H9 (cell line): Measurements from ENCODE around the gene ARHGAP8. TPM values are rescaled to one million over a fixed set of nuclear protein-coding genes. Genes with fewer than 3 reads are reported as not detected.
A peak's percentile ranks its signal among the peaks of the same experiment; 100 is the strongest.

Source experiments
- DNase-seq: peaks from one replicate; pipeline ENCODE4 v3.0.0-alpha.2; 2017
- H2AFZ ChIP-seq: one replicate; pipeline ENCODE4 v1.6.1; 2013; ENCODE audit warnings: mild to moderate bottlenecking, low read length, control low read depth, moderate library complexity
- H2AK5ac ChIP-seq: 2 replicates; pipeline ENCODE4 v1.6.1; 2013; ENCODE audit warnings: low read length, control low read depth, mixed read lengths; ENCODE audit not compliant: insufficient read length
- H2BK120ac ChIP-seq: one replicate; pipeline ENCODE4 v1.6.1; 2013; ENCODE audit warnings: low read depth, mild to moderate bottlenecking, low read length, control low read depth, inconsistent platforms; ENCODE audit not compliant: poor library complexity, severe bottlenecking
- H2BK12ac ChIP-seq: 2 replicates; pipeline ENCODE4 v1.6.1; 2013; ENCODE audit warnings: low read length, control low read depth, mixed read lengths, low read depth; ENCODE audit not compliant: insufficient read length
- H2BK15ac ChIP-seq: 2 replicates; pipeline ENCODE4 v1.6.1; 2013; ENCODE audit warnings: low read depth, low read length, control low read depth
- H2BK20ac ChIP-seq: one replicate; pipeline ENCODE4 v1.6.1; 2013; ENCODE audit warnings: low read depth, mild to moderate bottlenecking, low read length, control low read depth, inconsistent platforms; ENCODE audit not compliant: poor library complexity, severe bottlenecking
- H2BK5ac ChIP-seq: 2 replicates; pipeline ENCODE4 v1.6.1; 2013; ENCODE audit warnings: low read length, control low read depth, mixed read lengths; ENCODE audit not compliant: insufficient read length
- H3K14ac ChIP-seq: 2 replicates; pipeline ENCODE4 v1.6.1; 2013; ENCODE audit warnings: low read length, control low read depth; ENCODE audit not compliant: insufficient read depth
- H3K18ac ChIP-seq: 2 replicates; pipeline ENCODE4 v1.6.1; 2013; ENCODE audit warnings: low read depth, mild to moderate bottlenecking, mixed read lengths, low read length, control low read depth; ENCODE audit not compliant: insufficient read length
- H3K23ac ChIP-seq: 2 replicates; pipeline ENCODE4 v1.6.1; 2013; ENCODE audit warnings: low read length, control low read depth, mixed read lengths, low read depth; ENCODE audit not compliant: insufficient read length
- H3K23me2 ChIP-seq: 2 replicates; pipeline ENCODE4 v1.6.1; 2013; ENCODE audit warnings: low read depth, mild to moderate bottlenecking, mixed read lengths, low read length, control low read depth; ENCODE audit not compliant: insufficient read length, poor library complexity, severe bottlenecking
- H3K27ac ChIP-seq: 2 replicates; pipeline ENCODE4 v1.5.1; 2013; ENCODE audit warnings: low read length, control low read depth, mixed read lengths, low read depth; ENCODE audit not compliant: insufficient read length
- H3K27me3 ChIP-seq: 2 replicates; pipeline ENCODE4 v1.6.1; 2013; ENCODE audit warnings: low read length, control low read depth, inconsistent platforms; ENCODE audit not compliant: insufficient read depth
- H3K4ac ChIP-seq: 2 replicates; pipeline ENCODE4 v1.6.1; 2013; ENCODE audit warnings: low read depth, mild to moderate bottlenecking, control low read depth, inconsistent platforms, low read length, moderate library complexity
- H3K4me1 ChIP-seq: 2 replicates; pipeline ENCODE4 v1.6.1; 2013; ENCODE audit warnings: low read length, control low read depth, inconsistent platforms; ENCODE audit not compliant: insufficient read depth
- H3K4me2 ChIP-seq: 2 replicates; pipeline ENCODE4 v1.6.1; 2013; ENCODE audit warnings: low read length, control low read depth, mixed read lengths; ENCODE audit not compliant: insufficient read length, insufficient read depth
- H3K56ac ChIP-seq: 2 replicates; pipeline ENCODE4 v1.6.1; 2013; ENCODE audit warnings: low read depth, mild to moderate bottlenecking, mixed read lengths, low read length, control low read depth; ENCODE audit not compliant: insufficient read length
- H3K79me1 ChIP-seq: 2 replicates; pipeline ENCODE4 v1.6.1; 2013; ENCODE audit warnings: low read depth, mild to moderate bottlenecking, moderate library complexity, low read length, control low read depth, inconsistent platforms; ENCODE audit not compliant: insufficient read depth, poor library complexity, severe bottlenecking
- H3K79me2 ChIP-seq: 2 replicates; pipeline ENCODE4 v1.6.1; 2013; ENCODE audit warnings: low read length, control low read depth, inconsistent platforms; ENCODE audit not compliant: insufficient read depth
- H3K9ac ChIP-seq: 2 replicates; pipeline ENCODE4 v1.6.1; 2013; ENCODE audit warnings: low read length, control low read depth, mixed read lengths; ENCODE audit not compliant: insufficient read length; ENCODE audit errors: extremely low read depth
- H3K9me3 ChIP-seq: one replicate; pipeline ENCODE4 v1.6.1; 2013; ENCODE audit warnings: low read depth, low read length, inconsistent platforms; ENCODE audit not compliant: control insufficient read depth
- H3T11ph ChIP-seq: one replicate; pipeline ENCODE4 v1.6.1; 2013; ENCODE audit warnings: mild to moderate bottlenecking, low read length, control low read depth, inconsistent platforms
- H4K20me1 ChIP-seq: one replicate; pipeline ENCODE4 v1.6.1; 2013; ENCODE audit not compliant: control insufficient read depth, insufficient read length, insufficient read depth
- H4K5ac ChIP-seq: 2 replicates; pipeline ENCODE4 v1.6.1; 2013; ENCODE audit warnings: low read depth, mild to moderate bottlenecking, mixed read lengths, low read length, control low read depth; ENCODE audit not compliant: insufficient read length
- H4K8ac ChIP-seq: replicated peaks from 2 replicates; pipeline ENCODE4 v1.6.1; 2013; ENCODE audit warnings: low read length, control low read depth, mixed read lengths, low read depth; ENCODE audit not compliant: insufficient read length
- H4K91ac ChIP-seq: 2 replicates; pipeline ENCODE4 v1.6.1; 2013; ENCODE audit warnings: low read depth, mild to moderate bottlenecking, moderate library complexity, mixed read lengths, low read length, control low read depth; ENCODE audit not compliant: insufficient read length
- H3K27ac Mint-ChIP-seq, 3 experiments: 2 replicates in 2 of 3; 3 replicates in 1 of 3; pipeline ENCODE4 v1.8.0; 2020 to 2021; ENCODE audit warnings: mixed read lengths in 3 of 3, mild to moderate bottlenecking in 1 of 3, moderate library complexity in 1 of 3
- H3K27me3 Mint-ChIP-seq: 2 replicates; pipeline ENCODE4 v1.8.0; 2021; ENCODE audit warnings: low read depth, mild to moderate bottlenecking, moderate library complexity, mixed read lengths
- H3K36me3 Mint-ChIP-seq, 3 experiments: 2 replicates in 2 of 3; 3 replicates in 1 of 3; pipeline ENCODE4 v1.8.0; 2020 to 2021; ENCODE audit warnings: low read depth in 3 of 3, mixed read lengths in 3 of 3; ENCODE audit not compliant: insufficient read depth in 1 of 3
- H3K4me1 Mint-ChIP-seq, 2 experiments: 2 replicates each; pipeline ENCODE4 v1.8.0; 2020; ENCODE audit warnings: mixed read lengths in 2 of 2
- H3K4me3 Mint-ChIP-seq, 2 experiments: 2 replicates in 1 of 2; 3 replicates in 1 of 2; pipeline ENCODE4 v1.8.0; 2020 to 2021; ENCODE audit warnings: mild to moderate bottlenecking in 2 of 2, mixed read lengths in 2 of 2, moderate library complexity in 1 of 2
- H3K9me3 Mint-ChIP-seq, 2 experiments: 2 replicates in 1 of 2; 3 replicates in 1 of 2; pipeline ENCODE4 v1.8.0; 2020; ENCODE audit warnings: mild to moderate bottlenecking in 2 of 2, mixed read lengths in 2 of 2, moderate library complexity in 1 of 2
- CTCF ChIP-seq: fragments of 200-600 bp; sonication (generic); conservative IDR thresholded peaks from 3 replicates; pipeline ENCODE4 v1.8.0; 2021; ENCODE audit warnings: antibody characterized with exemption, mild to moderate bottlenecking
- WGBS: extraction: QIAGEN DNeasy Blood & Tissue Kit; methylation state at CpG from one replicate; pipeline ENCODE4 v1.1.7; 2013; ENCODE audit warnings: missing lambda C conversion rate, low lambda C conversion rate, mixed read lengths; ENCODE audit not compliant: insufficient read length; ENCODE audit errors: extremely low coverage; 5-methylcytosine and 5-hydroxymethylcytosine counted together
- total RNA-seq: library from RNA; stranded (reverse); gene quantifications from 2 replicates; pipeline ENCODE4 v1.2.1, GENCODE V29; 2021

Gene ARHGAP8
- total RNA-seq, 1 experiment from 2014 or later, result 35.4 TPM

- H2BK120ac ChIP-seq, result no peak overlapping the region
- H3K14ac ChIP-seq, result no peak overlapping the region
- no peak overlapping the region for H3K9ac ChIP-seq
- H3K18ac ChIP-seq, result no peak overlapping the region
- no peak overlapping the region for H3K56ac ChIP-seq
- no peak overlapping the region for H2AK5ac ChIP-seq
- Mint-ChIP-seq H3K4me3 (no peak overlapping the region), H3K36me3 (peaks cover 8 to 35% (median 31%) of the 10 kb centered on the region in 3 experiments; a peak in 6 of 7 replicates), H3K9me3 (no peaks in the 10 kb centered on the region; a peak in 1 of 5 replicates), H3K4me1 (peaks cover 14 to 21% of the 10 kb centered on the region in 2 experiments), H3K27me3 (no peaks in the 10 kb centered on the region), H3K27ac (peak overlapping the region in 1 of 3 experiments; percentile 72; a peak in 3 of 7 replicates)
- TF ChIP-seq CTCF, result no peak
- peaks cover 3% of the 10 kb centered on the region; the same call in 1 of the 2 replicates for H3K4me1 ChIP-seq
- no peaks in the 10 kb centered on the region for H4K20me1 ChIP-seq
- H2AFZ ChIP-seq, result no peak overlapping the region
- no peak overlapping the region for H3T11ph ChIP-seq
- H3K27me3 ChIP-seq, result no peaks in the 10 kb centered on the region
- no peaks in the 10 kb centered on the region for H3K23me2 ChIP-seq
- H3K79me1 ChIP-seq, result no peaks in the 10 kb centered on the region
- no peak overlapping the region for H4K8ac ChIP-seq
- H3K79me2 ChIP-seq, result no peaks in the 10 kb centered on the region
- H3K27ac ChIP-seq, result no peak overlapping the region
- H3K4ac ChIP-seq, result no peak overlapping the region
- H2BK20ac ChIP-seq, result no peak overlapping the region
- H3K4me2 ChIP-seq, result no peak overlapping the region
- H3K23ac ChIP-seq, result no peak overlapping the region
- no peak overlapping the region for H2BK5ac ChIP-seq
- WGBS, result no CpG with 5 or more reads among the region's 24 CpGs
- no peak overlapping the region for H4K5ac ChIP-seq
- no peak overlapping the region for H2BK12ac ChIP-seq
- H4K91ac ChIP-seq, result no peak overlapping the region
- no peak for DNase-seq
- no peaks in the 10 kb centered on the region for H3K9me3 ChIP-seq
- no peak overlapping the region for H2BK15ac ChIP-seq
Measured at GRCh38 chr22:44821741-44822475, 69.5 kb downstream of the ARHGAP8 start.
